NCI-H187 treated with DMSO at 0.1 percent for 48 hours (cell line): Measurements from ENCODE around the gene KPNA4.

ENCODE experiments used
- DNase-seq: peaks from one replicate; lab custom pipeline; 2025; lab: John Stamatoyannopoulos, UW

The KPNA4 gene

GRCh38 chr3:160449636-160450598 lies 115.5 kb downstream of the KPNA4 start, which contains the start of gene TRIM59:
Gene TRIM59, minus strand, starts transcription at chr3:160449786. Its CDS starts 10,603 bp downstream, at chr3:160439183.
- peak; percentile 28 for DNase-seq

GRCh38 chr3:160448845-160449635 lies 116.3 kb downstream of the KPNA4 start:
- DNase-seq: no peak

GRCh38 chr3:160447544-160447943 lies 117.8 kb downstream of the KPNA4 start:
- no peak for DNase-seq

GRCh38 chr3:160446522-160447056 lies 118.8 kb downstream of the KPNA4 start:
- DNase-seq: no peak

- no peak for DNase-seq
Observed at GRCh38 chr3:160445854-160446253, 119.5 kb downstream of the KPNA4 start.
